Colon (tissue), 2 donors: ENCODE results near the gene UAP1L1.

Experiments used
- FAIRE-seq: peaks from 2 replicates; lab custom pipeline; 2012; peaks lifted over from hg19 to GRCh38; lab: Jason Lieb, UNC
- donor health status: control.
- donor health status: control.

UAP1L1 gene

DNA sequence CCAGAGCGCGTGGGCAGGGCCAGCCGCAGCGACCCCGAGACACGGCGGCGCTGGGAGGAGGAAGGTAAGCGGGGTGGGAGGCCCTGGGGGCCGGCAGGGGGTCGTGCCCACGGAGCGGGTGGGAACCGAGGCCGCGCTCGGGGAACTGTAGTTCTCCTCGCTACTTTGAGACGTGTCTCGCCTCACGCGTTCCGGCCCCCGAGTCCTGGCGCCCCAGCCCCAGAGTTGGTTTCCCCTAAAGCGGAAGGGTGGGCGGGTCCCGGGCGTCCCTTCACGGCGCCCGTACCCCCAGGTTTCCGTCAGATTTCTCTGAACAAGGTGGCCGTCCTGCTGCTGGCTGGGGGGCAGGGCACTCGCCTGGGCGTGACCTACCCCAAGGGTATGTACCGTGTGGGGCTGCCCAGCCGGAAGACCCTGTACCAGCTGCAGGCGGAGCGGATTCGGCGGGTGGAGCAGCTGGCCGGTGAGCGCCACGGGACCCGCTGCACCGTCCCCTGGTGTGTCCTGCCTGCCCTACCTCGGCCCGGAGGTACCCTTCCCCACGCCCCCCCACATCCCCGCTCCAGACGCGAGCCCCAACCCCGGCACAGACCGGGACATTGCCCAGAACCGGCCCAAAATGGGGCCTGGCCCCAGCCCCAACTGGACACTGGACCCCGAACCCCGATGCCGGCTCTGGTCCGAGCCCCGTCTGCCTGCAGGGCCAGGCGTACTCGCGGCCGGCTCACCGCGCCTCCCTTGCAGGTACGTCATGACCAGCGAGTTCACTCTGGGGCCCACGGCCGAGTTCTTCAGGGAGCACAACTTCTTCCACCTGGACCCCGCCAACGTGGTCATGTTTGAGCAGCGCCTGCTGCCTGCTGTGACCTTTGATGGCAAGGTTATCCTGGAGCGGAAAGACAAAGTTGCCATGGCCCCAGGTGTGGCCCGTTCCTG, 709 bp downstream of the UAP1L1 start:
- FAIRE-seq: no peak

DNA sequence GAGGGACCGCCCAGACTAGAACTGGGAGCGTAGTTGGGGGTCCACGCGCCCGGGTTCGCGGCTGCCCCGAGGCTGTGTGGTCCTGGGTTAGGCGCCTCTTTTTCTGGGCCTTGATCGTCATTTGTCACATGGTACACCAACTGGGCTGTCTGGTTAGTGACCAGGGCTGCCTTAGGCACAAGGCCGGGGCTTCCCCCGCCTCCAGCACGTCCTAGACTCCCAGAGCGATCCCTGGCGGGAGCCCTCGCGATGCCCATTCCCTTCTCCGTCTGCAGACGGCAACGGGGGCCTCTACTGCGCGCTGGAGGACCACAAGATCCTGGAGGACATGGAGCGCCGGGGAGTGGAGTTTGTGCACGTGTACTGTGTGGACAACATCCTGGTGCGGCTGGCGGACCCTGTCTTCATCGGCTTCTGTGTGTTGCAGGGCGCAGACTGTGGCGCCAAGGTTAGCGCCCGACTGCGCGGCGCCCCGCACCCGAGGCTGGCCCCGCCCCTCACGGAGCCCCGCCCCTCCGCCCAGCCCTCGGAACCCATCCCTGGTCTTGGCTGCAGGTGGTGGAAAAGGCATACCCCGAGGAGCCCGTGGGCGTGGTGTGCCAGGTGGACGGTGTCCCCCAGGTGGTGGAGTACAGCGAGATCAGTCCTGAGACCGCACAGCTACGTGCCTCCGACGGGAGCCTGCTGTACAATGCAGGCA, 1.5 kb downstream of the UAP1L1 start:
- no peak for FAIRE-seq

DNA sequence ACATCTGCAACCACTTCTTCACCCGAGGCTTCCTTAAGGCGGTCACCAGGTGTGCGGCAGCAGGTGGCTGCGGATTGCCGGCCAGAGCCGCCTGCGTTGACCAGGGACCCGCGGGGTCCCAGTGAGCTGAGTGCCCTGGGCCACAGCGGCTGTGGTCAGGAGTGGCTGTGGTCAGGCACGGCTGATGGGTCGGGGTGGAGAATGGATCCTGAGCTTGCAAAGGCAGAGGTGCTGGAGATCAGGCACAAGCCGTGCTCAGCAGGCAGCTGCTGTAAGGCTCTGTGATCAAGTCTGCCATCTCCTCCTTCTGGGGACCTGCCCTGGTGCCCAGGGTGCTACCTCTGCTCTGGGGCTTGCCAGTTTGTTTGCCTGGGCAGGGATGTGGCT, 2.1 kb downstream of the UAP1L1 start:
- no peak for FAIRE-seq

DNA sequence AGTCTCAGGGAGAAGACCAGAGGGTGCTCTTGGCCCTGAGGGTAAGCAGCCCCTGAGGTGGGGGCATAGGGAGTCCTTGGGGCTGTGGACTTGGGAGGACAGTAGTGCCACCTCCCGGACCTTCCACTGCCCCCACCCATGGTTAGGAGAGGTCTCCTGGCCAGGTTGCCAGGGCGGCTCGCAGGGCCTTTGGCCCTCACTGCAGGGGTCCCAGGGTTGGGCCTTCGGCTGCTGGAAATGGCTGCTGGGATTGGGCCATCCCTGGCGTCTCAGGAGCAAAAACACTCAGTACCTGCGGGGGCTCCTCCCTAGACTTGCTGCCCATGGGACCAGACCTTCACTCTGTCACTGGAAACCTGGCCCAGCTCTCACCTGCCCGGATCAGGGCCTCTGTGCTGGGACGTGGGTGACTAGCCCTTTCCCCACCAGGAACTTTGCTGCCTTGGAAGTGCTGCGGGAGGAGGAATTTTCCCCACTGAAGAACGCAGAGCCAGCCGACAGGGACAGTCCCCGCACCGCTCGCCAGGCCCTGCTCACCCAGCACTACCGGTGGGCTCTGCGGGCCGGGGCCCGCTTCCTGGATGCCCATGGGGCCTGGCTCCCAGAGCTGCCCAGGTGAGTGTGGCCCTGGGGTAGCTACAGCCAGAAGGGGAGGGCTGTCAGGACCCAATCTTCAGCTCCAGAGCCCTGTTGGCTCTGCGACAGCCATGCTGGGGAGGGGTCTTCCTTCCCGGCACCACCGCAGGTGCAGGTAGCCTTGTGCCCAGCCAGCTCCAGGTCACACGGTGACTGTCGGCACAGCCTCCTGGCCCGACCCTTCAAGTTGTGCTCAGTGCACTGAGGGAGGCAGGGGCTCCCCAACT, 3.2 kb downstream of the UAP1L1 start:
- FAIRE-seq: no peak

DNA sequence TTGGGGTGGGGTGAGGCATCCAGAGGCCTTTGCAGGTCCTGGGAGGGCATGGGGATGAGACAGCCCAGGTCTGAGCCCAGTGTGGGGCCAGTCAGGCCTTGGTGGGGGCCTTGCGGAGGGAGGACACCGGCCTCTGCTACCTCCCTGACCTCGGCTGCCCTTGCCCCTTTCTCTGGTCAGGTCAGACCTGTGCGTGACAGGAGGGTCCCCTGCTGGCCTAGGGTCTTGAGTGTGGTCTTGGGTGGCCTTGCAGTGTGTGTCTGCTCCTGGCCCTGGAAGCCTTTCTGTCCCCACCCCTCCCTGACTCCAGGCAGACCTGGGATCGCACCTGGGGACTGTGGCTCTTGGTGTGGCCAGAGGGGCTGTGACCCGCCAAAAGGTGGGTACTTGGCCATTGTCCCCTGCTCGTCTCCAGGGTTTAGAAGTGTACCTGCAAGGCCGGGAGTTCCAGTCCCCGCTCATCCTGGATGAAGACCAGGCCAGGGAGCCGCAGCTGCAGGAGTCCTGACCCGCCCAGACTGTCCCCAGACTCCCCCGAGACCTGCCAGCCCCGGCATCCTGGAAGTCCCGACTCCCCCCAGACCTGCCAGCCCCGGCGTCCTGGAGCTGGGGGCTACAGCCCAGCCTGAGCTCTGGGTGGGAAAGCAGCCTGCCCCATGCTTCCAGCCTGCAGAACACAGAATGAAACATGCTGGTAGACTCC, 5.1 kb downstream of the UAP1L1 start:
- no peak for FAIRE-seq

DNA sequence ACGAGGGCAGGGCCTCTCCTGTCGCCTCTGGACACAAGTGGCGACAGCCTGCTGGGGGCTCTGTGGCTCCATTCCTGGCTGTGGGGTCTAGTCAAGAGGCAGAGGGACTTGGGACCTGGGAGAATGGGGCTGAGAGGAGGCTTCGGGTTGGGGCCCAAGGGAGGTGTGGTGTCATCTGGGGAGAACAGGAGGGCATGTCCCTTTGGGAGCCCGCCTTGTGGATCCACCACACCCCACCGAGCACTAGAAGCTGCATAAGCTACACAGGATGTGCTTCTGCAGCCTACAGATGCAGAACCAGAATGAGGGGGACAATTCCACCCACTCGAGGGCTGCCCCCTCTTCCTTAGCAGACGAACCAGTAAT, 5.6 kb downstream of the UAP1L1 start:
- no peak for FAIRE-seq

DNA sequence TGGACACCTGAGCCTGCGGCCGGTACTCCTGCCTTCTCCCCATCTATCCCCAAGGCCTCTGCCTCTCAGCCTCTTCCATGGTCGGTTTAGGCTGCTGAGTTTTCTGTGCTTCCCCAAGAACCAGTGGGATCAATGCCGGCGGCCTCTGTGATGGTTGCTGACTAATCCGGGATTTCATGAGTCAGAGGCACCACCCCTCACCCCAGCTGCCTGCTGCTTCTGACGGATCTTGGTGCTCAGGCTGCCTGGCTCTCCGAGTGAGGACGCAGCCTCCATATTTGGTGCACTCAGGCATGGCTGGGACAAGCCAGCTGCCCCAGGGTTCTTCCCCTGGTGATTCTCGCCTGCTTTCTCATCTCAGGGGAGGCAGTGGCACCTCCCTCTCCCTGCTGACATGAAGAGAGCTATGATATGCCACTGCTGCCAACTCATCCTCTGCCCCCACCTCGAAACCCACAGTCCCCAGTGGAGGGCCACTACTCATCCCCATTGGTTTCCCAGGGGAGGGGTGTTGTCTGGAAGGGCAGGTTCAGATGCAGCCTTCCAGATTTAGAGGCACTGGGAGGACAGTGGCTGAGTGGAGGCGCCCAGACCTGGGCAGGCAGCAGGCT, 6.2 kb downstream of the UAP1L1 start:
- FAIRE-seq: no peak

DNA sequence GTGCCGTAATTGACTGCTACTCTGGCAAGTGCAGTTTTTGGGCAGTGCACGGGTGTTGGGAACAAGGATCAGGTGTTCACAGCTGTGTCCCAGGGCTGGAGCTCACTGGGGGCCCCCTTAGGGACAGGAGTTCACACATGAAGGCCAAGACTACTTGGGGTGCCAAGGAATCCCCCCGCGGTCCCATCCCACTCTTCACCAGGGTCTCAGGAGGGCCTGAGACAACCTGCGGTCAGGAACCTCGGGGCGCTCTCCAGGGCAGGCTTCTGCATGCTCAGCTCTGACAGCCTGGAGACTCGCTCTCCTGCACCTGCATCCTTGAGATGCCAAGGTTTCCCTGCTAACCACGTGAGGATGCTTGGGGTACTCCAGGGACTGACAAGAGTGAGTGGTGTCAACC, 7.2 kb downstream of the UAP1L1 start:
- no peak for FAIRE-seq

DNA sequence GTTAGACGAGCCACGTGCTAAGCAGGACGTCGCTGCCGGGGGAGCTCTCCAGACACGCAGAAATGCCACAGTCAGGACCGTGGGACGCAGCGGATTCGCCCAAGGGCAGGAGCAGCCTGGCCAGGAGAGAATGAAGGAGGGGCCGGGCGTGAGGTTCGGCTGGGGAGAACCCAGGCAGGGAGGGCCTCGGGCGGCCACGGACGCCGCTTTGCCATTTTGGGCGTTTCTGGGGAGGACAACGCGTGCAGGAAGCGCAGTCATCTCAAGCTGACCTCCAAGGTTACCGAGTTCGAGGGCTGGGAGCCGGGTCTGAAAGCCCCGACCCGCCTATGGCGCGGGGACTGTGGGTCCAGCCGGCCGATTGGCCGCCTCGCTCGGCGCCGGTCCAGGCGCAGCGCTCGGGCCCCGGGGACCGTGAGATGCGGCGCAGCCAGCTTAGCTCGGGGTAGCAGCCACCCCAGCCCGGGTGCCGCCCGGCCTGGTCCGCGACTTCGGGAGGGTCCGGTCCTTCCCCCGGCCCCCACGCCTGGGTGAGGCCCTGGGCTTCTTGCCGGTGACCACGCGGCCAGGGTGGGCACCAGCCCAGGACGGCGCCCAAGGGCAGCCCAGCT, 8.7 kb downstream of the UAP1L1 start:
- no peak for FAIRE-seq

DNA sequence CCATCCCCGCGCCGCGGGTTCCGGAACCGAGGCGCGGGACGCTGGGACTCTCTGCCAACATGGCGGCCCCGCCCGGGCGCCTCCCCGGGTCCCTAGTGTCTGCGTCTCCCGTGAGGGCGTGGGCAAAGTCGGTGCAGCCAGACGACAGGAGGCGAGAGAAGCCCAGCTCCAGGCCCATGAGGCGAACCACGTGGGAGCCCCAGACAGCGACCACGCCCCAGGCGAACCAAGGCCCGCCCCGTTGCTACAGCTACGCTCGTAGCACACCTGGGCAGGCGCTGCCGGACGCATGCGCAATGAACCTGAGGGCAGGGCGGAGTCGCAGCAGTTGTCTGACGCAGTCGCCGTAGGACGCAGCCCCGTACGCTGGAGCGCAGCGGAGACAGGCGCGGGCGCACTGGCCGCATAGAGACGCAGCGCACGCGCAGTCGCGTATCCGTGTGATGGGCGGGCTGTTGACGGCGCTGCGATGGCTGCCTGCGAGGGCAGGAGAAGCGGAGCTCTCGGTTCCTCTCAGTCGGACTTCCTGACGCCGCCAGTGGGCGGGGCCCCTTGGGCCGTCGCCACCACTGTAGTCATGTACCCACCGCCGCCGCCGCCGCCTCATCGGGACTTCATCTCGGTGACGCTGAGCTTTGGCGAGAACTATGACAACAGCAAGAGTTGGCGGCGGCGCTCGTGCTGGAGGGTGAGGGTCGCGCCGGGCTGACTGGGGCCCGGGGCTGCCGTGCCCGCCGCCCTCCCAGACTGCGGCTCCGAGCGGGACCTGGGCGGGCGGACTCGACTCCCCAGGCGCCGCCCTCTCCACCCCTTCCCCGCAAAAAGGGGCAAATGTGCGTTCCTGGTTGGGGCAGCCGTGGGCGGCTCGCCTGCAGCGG, 9.5 kb downstream of the UAP1L1 start, which contains the start of gene MAN1B1:
MAN1B1 (plus strand) TSS at position 455 of the 878 bp plus-strand sequence; CDS start at position 470, 15 bp downstream.
- FAIRE-seq: no peak

DNA sequence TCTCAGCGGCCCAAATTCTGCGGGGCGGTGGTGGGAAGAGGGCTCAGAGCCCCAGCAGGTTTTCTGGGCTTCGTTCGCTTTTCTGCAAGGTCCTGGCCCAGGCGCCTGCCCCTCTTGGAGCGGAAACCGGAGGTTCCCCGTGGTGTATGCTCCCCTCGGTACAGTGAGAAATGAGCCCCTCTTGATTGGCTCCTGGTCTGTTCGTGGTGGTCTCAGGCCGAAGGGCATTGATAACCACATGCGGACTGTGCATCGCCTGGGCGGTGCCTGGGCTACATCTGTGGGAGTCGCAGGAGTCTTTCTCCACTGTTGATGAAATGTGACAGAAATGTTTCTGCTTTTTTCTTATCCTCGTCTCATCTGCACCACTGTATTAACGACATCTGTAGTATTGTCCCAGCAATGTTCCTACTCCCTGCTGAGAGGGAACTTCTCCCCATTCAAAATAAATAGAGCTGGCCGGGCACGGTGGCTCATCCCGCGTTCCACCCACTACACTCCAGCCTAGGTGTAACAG, 10.2 kb downstream of the UAP1L1 start:
- no peak for FAIRE-seq

DNA sequence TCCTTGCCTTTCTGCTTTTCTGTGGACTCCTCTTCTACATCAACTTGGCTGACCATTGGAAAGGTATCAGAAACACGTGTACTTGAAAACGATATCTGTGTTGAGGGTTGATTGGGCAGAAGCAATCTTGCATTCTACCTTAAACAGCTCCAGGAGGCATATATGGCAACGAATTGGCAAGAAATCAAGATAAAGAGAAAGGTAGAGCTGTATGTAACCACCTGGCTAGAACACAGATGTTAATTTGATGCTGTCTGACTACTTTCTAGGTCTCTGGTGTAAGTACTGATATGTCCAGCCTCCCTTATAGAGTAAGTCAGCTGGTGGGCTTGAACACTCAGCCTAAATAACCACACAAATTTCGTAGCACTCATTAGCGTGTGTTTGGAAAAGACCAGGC, 10.8 kb downstream of the UAP1L1 start:
- no peak for FAIRE-seq

DNA sequence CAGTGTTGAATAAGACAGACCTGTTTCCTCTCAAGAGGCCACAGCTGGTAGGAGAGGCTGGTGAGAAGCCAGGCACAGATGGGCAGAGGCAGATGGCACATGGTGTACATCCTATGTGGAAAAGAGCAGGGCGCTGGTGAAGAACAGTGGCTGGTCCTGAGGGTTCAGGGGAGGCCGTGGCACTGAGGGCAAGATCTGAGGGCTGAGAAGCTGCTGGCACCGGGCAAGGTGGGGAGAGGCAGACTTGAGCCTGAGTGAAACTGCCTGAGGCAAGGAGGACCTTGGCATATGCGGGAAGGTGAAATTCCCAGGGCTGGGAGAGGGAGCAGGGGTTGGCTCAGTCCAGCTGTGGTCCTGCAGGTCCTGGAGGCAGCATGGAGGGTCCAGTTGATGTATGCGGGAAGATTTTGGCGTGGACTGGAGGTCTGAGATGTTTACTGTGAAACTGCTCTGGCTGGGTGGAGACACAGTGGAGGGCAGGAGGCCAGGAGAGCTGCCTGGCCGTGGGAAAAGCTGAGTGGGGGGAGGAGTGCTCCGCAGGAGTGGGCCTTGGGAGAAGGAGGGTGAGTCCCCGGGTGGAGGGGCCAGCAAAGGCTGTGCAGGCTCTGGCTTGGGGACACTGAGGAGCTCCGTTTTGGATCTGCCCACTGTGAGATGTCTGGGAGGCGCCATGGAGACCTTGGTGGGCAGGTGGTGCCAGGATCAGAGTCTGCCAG, 12.1 kb downstream of the UAP1L1 start:
- FAIRE-seq: no peak

DNA sequence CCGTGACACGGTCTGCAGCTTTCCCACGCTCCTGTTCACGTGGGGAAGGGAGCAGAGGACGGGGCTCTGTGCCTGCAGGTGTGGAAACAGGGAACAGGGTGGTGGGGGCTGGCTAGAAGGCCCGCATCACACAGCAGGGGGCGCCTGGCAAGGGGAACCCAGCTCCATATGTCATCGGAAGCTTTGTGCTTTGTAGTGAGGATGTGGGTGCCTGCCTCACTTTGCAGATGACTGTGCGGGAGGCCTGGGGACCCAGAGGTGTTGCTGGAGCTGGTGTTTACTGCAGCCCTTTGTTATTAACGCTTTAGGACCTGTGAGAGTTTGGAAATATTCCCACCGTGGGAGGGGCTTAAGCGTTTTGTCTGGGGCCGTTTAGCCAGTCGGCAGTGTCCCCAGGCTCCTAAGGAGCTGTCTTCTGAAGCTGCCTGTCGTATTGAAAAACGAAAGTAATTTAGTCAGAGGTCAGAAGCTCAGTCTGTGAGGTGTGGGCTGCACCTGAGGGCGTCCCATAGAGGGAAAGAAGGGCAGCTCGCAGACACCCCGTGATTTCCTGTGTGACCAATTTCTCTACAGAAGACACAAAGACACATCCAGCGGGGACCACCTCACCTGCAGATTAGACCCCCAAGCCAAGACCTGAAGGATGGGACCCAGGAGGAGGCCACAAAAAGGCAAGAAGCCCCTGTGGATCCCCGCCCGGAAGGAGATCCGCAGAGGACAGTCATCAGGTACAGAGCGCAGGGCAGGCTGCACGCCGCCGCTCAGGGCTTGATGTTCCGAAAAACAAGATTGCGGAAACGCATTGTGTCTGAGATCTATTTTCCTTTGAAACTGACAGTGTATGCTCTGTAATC, 18.6 kb downstream of the UAP1L1 start:
- FAIRE-seq: no peak

DNA sequence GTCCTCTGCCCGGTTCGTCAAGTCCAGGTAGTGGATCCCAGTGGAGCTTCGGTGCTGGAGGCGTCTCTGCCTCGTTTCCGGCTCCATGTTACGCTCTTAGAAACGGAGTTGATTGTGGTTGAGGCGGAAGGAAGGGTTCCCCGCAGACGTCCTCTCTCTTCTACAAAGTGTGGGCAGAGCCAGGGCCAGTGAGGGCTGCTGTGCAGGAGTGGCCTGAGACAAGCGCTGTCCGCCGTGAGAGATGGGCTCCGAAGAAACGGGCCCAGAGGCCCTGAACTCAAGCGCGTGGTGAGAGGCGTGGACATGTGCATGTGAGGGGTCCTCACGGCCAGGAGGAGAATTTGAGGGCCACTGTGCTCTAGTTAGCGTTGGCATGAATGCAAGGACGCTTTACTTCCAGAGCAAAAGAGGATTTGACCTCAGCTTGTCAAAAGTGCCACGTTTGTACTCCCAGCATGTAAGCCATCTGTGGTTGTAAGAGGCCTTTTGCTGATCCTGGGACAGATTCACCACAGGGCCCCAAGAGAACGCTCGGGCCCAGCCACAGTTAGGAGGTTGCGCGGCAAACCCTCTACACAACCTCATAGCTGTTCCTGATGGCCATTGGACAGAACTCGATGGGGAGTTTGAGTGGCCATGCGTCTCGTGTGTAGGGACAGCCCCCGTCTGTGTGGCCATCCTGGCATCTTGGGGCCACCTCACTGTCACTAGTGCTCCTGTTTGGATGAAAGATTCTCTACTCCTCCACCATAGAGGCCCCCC, 19.6 kb downstream of the UAP1L1 start:
- FAIRE-seq: no peak

DNA sequence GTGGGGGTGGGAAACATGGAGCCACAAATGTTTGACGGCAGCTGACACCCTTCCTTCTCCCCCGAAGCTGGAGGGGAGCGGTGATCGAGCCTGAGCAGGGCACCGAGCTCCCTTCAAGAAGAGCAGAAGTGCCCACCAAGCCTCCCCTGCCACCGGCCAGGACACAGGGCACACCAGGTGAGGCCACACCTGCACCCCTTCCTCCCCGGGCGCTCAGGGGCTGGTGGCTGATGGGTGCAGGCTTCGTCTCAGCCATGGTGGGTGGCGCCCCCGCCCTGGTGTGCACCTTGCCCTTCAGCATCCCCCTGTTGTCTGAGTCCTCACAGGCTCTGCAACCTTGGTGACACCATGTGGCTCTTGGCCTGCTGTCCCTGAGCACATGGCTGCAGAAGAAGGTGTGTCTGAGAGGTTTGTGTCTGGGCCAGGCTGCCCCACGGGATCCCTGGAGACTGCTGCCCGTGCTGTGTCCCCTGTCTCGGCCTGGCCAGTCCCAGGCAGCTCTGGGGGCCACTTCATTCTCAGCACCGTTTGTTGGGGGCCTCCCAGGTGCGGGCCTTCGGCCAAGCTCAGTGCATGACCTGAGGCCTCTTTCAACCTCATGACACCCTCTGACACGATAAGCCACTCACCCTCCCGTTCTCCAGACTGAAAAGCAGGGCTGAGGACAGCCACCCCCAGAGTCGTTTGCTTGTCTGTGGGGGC, 20.6 kb downstream of the UAP1L1 start:
- no peak for FAIRE-seq

DNA sequence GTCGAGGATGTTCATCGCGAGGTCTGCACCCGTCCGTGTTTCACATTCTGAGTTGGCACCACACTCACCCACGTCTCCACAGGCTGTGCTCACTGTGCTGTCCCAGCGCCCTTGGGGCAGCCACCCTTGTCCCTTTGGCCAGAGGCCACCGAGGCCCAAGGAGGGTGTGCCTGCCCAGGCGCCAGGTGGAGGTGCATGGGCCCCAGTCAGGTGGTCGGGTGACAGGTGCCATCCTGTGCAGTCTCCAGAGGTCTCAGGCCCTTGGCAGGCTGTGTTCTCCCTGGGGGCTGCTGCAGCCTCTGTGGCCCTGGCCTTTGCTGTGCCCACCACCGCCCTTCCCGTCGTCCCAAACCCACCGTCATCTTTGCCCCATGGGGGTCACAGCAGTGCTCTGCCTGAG, 21.9 kb downstream of the UAP1L1 start:
- FAIRE-seq: no peak
